SK-N-SH (cell line): ENCODE results near the gene DNAJB6. TPM values are rescaled to one million over a fixed set of nuclear protein-coding genes. Genes with fewer than 3 reads are reported as not detected.

Source experiments
- CTCF ChIA-PET: fragments of 300-600, 350-600 bp; formaldehyde crosslinking; extraction: SDS; loops from one replicate; lab custom pipeline; 2021; lab: Yijun Ruan, JAX
- POLR2A ChIA-PET: fragments of 350-600 bp; sonication (Branson Sonifier 250); formaldehyde crosslinking; extraction: SDS; loops from one replicate; lab custom pipeline; 2020; ENCODE audit warnings: antibody characterized with exemption, inconsistent platforms; lab: Yijun Ruan, JAX
- DNase-seq: peaks from one replicate; pipeline ENCODE4 v3.0.0; 2012
- H2AFZ ChIP-seq: fragments of 200-600 bp; sonication (generic); 2 replicates; pipeline ENCODE4 v1.8.1; 2016; ENCODE audit warnings: antibody characterized with exemption, mild to moderate bottlenecking, low read depth
- H3F3A ChIP-seq: fragments of 200-600 bp; sonication (generic); replicated peaks from 2 replicates; pipeline ENCODE3; 2016; ENCODE audit warnings: antibody characterized with exemption, mild to moderate bottlenecking; ENCODE audit not compliant: insufficient read depth
- H3K27ac ChIP-seq, 2 experiments: fragments of 200-500 bp in 1 of 2; fragments of 200-600 bp in 1 of 2; sonication (Bioruptor generic) in 1 of 2; sonication (generic), shearing (Covaris generic) in 1 of 2; 2 replicates each; pipeline versions ENCODE4 v1.5.1 to v1.6.1; 2014 to 2016; ENCODE audit warnings: low read depth in 2 of 2, inconsistent platforms in 1 of 2, low read length in 1 of 2, mild to moderate bottlenecking in 1 of 2, mixed read lengths in 1 of 2
- H3K27me3 ChIP-seq: fragments of 200-600 bp; sonication (generic), shearing (Covaris generic); 2 replicates; pipeline ENCODE4 v1.6.1; 2016; ENCODE audit warnings: mixed run types; ENCODE audit not compliant: insufficient read depth
- H3K36me3 ChIP-seq, 2 experiments: fragments of 200-500 bp in 1 of 2; fragments of 200-600 bp in 1 of 2; sonication (Bioruptor generic) in 1 of 2; sonication (generic) in 1 of 2; replicated peaks in 1 of 2; 2 replicates each; pipeline versions ENCODE3 to v1.5.1; 2014 to 2016; ENCODE audit warnings: low read length in 1 of 2, mild to moderate bottlenecking in 1 of 2; ENCODE audit not compliant: insufficient read depth in 2 of 2, control insufficient read depth in 1 of 2
- H3K4me1 ChIP-seq, 2 experiments: fragments of 200-500 bp in 1 of 2; fragments of 200-600 bp in 1 of 2; sonication (Bioruptor generic) in 1 of 2; sonication (generic), shearing (Covaris generic) in 1 of 2; 2 replicates each; pipeline versions ENCODE4 v1.5.1 to v1.6.1; 2014 to 2016; ENCODE audit warnings: low read depth in 1 of 2, low read length in 1 of 2, mixed run types in 1 of 2; ENCODE audit not compliant: insufficient read depth in 2 of 2, control insufficient read depth in 1 of 2
- H3K4me2 ChIP-seq: fragments of 200-600 bp; sonication (generic), shearing (Covaris generic); 2 replicates; pipeline ENCODE4 v1.6.1; 2017; ENCODE audit warnings: mixed run types
- H3K4me3 ChIP-seq, 2 experiments: fragments of 200-500 bp in 1 of 2; fragments of 200-600 bp in 1 of 2; sonication (Bioruptor generic) in 1 of 2; sonication (generic), shearing (Covaris generic) in 1 of 2; 2 replicates each; pipeline versions ENCODE4 v1.5.1 to v1.8.1; 2014 to 2016; ENCODE audit warnings: low read depth in 2 of 2, inconsistent platforms in 1 of 2, low read length in 1 of 2, mild to moderate bottlenecking in 1 of 2, mixed read lengths in 1 of 2, moderate library complexity in 1 of 2
- H3K79me2 ChIP-seq: fragments of 200-600 bp; sonication (generic); 2 replicates; pipeline ENCODE4 v1.8.1; 2017; ENCODE audit warnings: mild to moderate bottlenecking; ENCODE audit not compliant: insufficient read depth
- H3K9ac ChIP-seq: fragments of 200-600 bp; sonication (generic); 2 replicates; pipeline ENCODE4 v1.6.1; 2017; ENCODE audit warnings: mixed run types
- H3K9me2 ChIP-seq: fragments of 200-600 bp; sonication (generic); 2 replicates; pipeline ENCODE4 v1.6.1; 2017; ENCODE audit warnings: mixed run types
- H3K9me3 ChIP-seq: fragments of 200-600 bp; sonication (generic); 2 replicates; pipeline ENCODE4 v1.6.1; 2017; ENCODE audit warnings: mixed run types, mild to moderate bottlenecking, moderate library complexity
- H4K20me1 ChIP-seq: fragments of 200-600 bp; sonication (generic); 2 replicates; pipeline ENCODE4 v1.6.1; 2017; ENCODE audit warnings: mild to moderate bottlenecking, mixed run types; ENCODE audit not compliant: insufficient read depth
- ELF1 ChIP-seq: IDR thresholded peaks from 2 replicates; pipeline ENCODE4 v1.4.0; 2012
- EZH2phosphoT487 ChIP-seq: fragments of 200-600 bp; sonication (generic); IDR thresholded peaks from 2 replicates; pipeline ENCODE4 v1.6.1; 2017; ENCODE audit warnings: low read depth, mixed run types, mild to moderate bottlenecking, antibody characterized with exemption, moderate library complexity, borderline replicate concordance
- FOSL2 ChIP-seq: IDR thresholded peaks from 2 replicates; pipeline ENCODE4 v1.4.0; 2012; ENCODE audit warnings: low read depth, mild to moderate bottlenecking, moderate library complexity, borderline replicate concordance
- FOXM1 ChIP-seq: IDR thresholded peaks from 2 replicates; pipeline ENCODE4 v1.4.0; 2012; ENCODE audit warnings: low read depth, mild to moderate bottlenecking
- IRF3 ChIP-seq: fragments of 150-350 bp; IDR thresholded peaks from 2 replicates; pipeline ENCODE4 v1.6.1; 2016; ENCODE audit warnings: mild to moderate bottlenecking, low read depth, low read length
- JUND ChIP-seq: IDR thresholded peaks from 2 replicates; pipeline ENCODE4 v1.4.0; 2012
- MAX ChIP-seq: IDR thresholded peaks from 2 replicates; pipeline ENCODE4 v1.4.0; 2012; ENCODE audit warnings: low read depth
- MEF2A ChIP-seq: IDR thresholded peaks from 2 replicates; pipeline ENCODE4 v1.4.0; 2012; ENCODE audit warnings: low read depth, borderline replicate concordance
- MXI1 ChIP-seq: IDR thresholded peaks from 2 replicates; pipeline ENCODE4 v1.6.1; 2012; ENCODE audit warnings: mild to moderate bottlenecking, low read depth, low read length, improper control_type of control experiment
- NFIC ChIP-seq: IDR thresholded peaks from 2 replicates; pipeline ENCODE4 v1.4.0; 2012; ENCODE audit warnings: borderline replicate concordance
- POLR2AphosphoS5 ChIP-seq: IDR thresholded peaks from 2 replicates; pipeline ENCODE4 v1.6.1; 2012; ENCODE audit warnings: low read depth, low read length
- RCOR1 ChIP-seq: fragments of 150-350 bp; IDR thresholded peaks from 2 replicates; pipeline ENCODE4 v1.6.1; 2017; ENCODE audit warnings: antibody characterized with exemption, low read length
- REST ChIP-seq: IDR thresholded peaks from 2 replicates; pipeline ENCODE4 v1.6.1; 2012; ENCODE audit warnings: mild to moderate bottlenecking, low read depth, low read length, moderate library complexity
- RXRA ChIP-seq: IDR thresholded peaks from 2 replicates; pipeline ENCODE4 v1.4.0; 2012; ENCODE audit warnings: low read depth, mild to moderate bottlenecking, borderline replicate concordance
- SIN3A ChIP-seq: IDR thresholded peaks from 2 replicates; pipeline ENCODE4 v1.6.1; 2012; ENCODE audit warnings: low read depth, mild to moderate bottlenecking, low read length, moderate library complexity, borderline replicate concordance
- TAF1 ChIP-seq: IDR thresholded peaks from 2 replicates; pipeline ENCODE4 v1.6.1; 2012; ENCODE audit warnings: low read depth, mild to moderate bottlenecking, low read length, moderate library complexity, borderline replicate concordance
- TEAD4 ChIP-seq: IDR thresholded peaks from 2 replicates; pipeline ENCODE4 v1.4.0; 2012; ENCODE audit warnings: mild to moderate bottlenecking, borderline replicate concordance; ENCODE audit not compliant: insufficient read depth
- ZBTB33 ChIP-seq: IDR thresholded peaks from 2 replicates; pipeline ENCODE4 v1.4.0; 2012; ENCODE audit warnings: low read depth, borderline replicate concordance
- WGBS: methylation state at CpG from one replicate; pipeline ENCODE4 v1.1.6; 2017; ENCODE audit warnings: low lambda C conversion rate; 5-methylcytosine and 5-hydroxymethylcytosine counted together
- polyA plus RNA-seq, 3 experiments: library from polyadenylated mRNA; depleted of rRNA; stranded (reverse); fragments of >200 nt; gene quantifications; 2 replicates each; pipeline ENCODE4 v1.2.3, GENCODE V29; 2012
- TF ChIP-seq, protein P1 (sequence below): IDR thresholded peaks from 2 replicates; pipeline ENCODE4 v1.4.0; 2012; ENCODE audit warnings: low read depth, borderline replicate concordance
- TF ChIP-seq, protein P2 (sequence below): fragments of 150-350 bp; IDR thresholded peaks from 2 replicates; pipeline ENCODE4 v1.6.1; 2017; ENCODE audit warnings: antibody characterized with exemption, low read length, low read depth, borderline replicate concordance
- TF ChIP-seq, protein P3 (sequence below): IDR thresholded peaks from 2 replicates; pipeline ENCODE4; 2012

DNAJB6 gene
- polyA plus RNA-seq, 1 of the 3 experiments (the other 2 are of a cell fraction), result 176 TPM

DNA sequence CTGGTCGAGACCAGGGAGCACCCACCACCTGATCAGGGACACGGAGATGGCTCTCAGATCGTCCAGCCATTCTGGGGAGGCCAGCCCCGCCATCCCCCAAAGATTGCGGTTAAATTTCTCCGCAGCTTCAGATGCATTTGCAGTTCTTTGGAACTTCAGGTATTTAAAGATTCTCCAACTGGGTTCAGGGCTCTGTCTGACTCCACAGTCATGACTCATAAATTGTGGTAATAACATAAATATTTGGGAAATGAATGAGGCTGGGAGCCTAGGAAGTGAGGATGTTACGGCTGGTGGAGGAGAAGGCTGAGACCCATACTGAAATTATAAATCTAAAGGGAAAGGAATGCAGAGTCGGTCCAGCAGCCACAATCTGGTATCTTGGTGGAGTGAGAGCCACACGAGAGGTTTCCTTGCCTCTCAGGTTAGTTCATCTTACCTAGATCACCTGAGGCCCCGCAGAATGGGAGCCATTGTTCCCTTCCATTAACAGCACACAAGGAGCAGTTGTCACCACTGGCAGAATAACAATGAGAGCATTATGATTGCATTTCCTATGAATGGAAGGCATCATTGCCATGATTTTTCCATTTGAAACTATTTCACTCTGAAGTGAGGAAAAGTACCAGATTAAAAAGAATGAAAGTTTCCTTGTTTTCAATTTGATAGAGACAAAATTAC is 26.7 kb upstream of the DNAJB6 start:
- Histone ChIP-seq H3K4me3 (peak overlapping the region in 1 of 2 experiments; percentile 8; a peak in 1 of 4 replicates), H3K27me3 (no peaks in the 10 kb centered on the region), H3K27ac (peak overlapping the region; percentile 78 to 95; a peak in 3 of 4 replicates), H3K9me2 (no peaks in the 10 kb centered on the region), H3K4me2 (peak overlapping the region; percentile 65), H3K36me3 (no peaks in the 10 kb centered on the region), H3K4me1 (peaks cover 4 to 22% of the 10 kb centered on the region in 2 experiments; a peak in 3 of 4 replicates), H2AFZ (peak overlapping the region; percentile 62), H3F3A (peaks cover 36% of the 10 kb centered on the region), H4K20me1 (no peaks in the 10 kb centered on the region), H3K79me2 (no peaks in the 10 kb centered on the region), H3K9me3 (no peaks in the 10 kb centered on the region), H3K9ac (peak overlapping the region; percentile 67)
- CTCF ChIA-PET, result interaction anchor here (1.6 kb wide), 1 partner anchor 10 kb away, joined by 3 read pairs; no protein-coding TSS in a partner anchor
- 13% methylated on average over 10 of the region's 10 CpGs for WGBS
- POLR2A ChIA-PET, result no interaction called here
- peak; percentile 42 for DNase-seq
- TF ChIP-seq IRF3, result no peak
- peak; percentile 68; the same call in 1 of the 2 replicates for TF ChIP-seq MAX
- TF ChIP-seq ELF1, result peak; percentile 61; the same call in 1 of the 2 replicates
- TF ChIP-seq NFIC, result peak; percentile 80
- TF ChIP-seq, protein P1, sequence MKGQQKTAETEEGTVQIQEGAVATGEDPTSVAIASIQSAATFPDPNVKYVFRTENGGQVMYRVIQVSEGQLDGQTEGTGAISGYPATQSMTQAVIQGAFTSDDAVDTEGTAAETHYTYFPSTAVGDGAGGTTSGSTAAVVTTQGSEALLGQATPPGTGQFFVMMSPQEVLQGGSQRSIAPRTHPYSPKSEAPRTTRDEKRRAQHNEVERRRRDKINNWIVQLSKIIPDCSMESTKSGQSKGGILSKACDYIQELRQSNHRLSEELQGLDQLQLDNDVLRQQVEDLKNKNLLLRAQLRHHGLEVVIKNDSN, result no peak; the same call in 1 of the 2 replicates
- TF ChIP-seq JUND, result peak; percentile 99
- peak; percentile 87; the same call in 1 of the 2 replicates for TF ChIP-seq POLR2AphosphoS5
- peak; percentile 62; the same call in 1 of the 2 replicates for TF ChIP-seq FOXM1
- peak; percentile 51; the same call in 1 of the 2 replicates for TF ChIP-seq MEF2A
- TF ChIP-seq REST, result peak; percentile 63; the same call in 1 of the 2 replicates
- TF ChIP-seq, protein P2, sequence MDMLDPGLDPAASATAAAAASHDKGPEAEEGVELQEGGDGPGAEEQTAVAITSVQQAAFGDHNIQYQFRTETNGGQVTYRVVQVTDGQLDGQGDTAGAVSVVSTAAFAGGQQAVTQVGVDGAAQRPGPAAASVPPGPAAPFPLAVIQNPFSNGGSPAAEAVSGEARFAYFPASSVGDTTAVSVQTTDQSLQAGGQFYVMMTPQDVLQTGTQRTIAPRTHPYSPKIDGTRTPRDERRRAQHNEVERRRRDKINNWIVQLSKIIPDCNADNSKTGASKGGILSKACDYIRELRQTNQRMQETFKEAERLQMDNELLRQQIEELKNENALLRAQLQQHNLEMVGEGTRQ, result no peak
- TF ChIP-seq, protein P3, sequence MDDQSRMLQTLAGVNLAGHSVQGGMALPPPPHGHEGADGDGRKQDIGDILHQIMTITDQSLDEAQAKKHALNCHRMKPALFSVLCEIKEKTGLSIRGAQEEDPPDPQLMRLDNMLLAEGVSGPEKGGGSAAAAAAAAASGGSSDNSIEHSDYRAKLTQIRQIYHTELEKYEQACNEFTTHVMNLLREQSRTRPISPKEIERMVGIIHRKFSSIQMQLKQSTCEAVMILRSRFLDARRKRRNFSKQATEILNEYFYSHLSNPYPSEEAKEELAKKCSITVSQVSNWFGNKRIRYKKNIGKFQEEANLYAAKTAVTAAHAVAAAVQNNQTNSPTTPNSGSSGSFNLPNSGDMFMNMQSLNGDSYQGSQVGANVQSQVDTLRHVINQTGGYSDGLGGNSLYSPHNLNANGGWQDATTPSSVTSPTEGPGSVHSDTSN, result peak; percentile 88
- no peak for TF ChIP-seq EZH2phosphoT487
- TF ChIP-seq FOSL2, result peak; percentile 100
- TF ChIP-seq RXRA, result peak; percentile 92
- TF ChIP-seq TEAD4, result peak; percentile 99
- no peak for TF ChIP-seq RCOR1
- TF ChIP-seq SIN3A, result peak; percentile 63; the same call in 1 of the 2 replicates
- TF ChIP-seq ZBTB33, result peak; percentile 83; the same call in 1 of the 2 replicates
- TF ChIP-seq TAF1, result peak; percentile 74; the same call in 1 of the 2 replicates
- no peak for TF ChIP-seq MXI1
